PFSK-1 (cell line): ENCODE results near the gene LTBP1.

ENCODE experiments used
- FOXP2 ChIP-seq: optimal IDR thresholded peaks from 2 replicates; pipeline ENCODE3; 2011; ENCODE audit warnings: borderline replicate concordance, control low read depth, inconsistent platforms; ENCODE audit not compliant: insufficient read depth; ENCODE audit errors: extremely low read length, extremely low read depth
- POLR2AphosphoS5 ChIP-seq: IDR thresholded peaks from 2 replicates; pipeline ENCODE4 v1.6.1; 2012; ENCODE audit warnings: low read depth, mild to moderate bottlenecking, control low read depth, low read length, moderate library complexity
- SIN3A ChIP-seq: IDR thresholded peaks from 2 replicates; pipeline ENCODE4 v1.6.1; 2012; ENCODE audit warnings: mild to moderate bottlenecking, low read length, moderate library complexity, borderline replicate concordance; ENCODE audit not compliant: insufficient read depth
- TAF1 ChIP-seq: IDR thresholded peaks from 2 replicates; pipeline ENCODE4 v1.6.1; 2012; ENCODE audit warnings: low read length, control low read depth, borderline replicate concordance; ENCODE audit not compliant: insufficient read depth
- TF ChIP-seq, protein P1 (sequence below), 2 experiments: IDR thresholded peaks; 2 replicates each; pipeline versions ENCODE4 v1.6.1 to v1.8.0; 2011 to 2012; ENCODE audit warnings: low read depth in 2 of 2, low read length in 2 of 2, control low read depth in 1 of 2, inconsistent platforms in 1 of 2, mild to moderate bottlenecking in 1 of 2, moderate library complexity in 1 of 2; ENCODE audit not compliant: insufficient read depth in 1 of 2

The LTBP1 gene

DNA sequence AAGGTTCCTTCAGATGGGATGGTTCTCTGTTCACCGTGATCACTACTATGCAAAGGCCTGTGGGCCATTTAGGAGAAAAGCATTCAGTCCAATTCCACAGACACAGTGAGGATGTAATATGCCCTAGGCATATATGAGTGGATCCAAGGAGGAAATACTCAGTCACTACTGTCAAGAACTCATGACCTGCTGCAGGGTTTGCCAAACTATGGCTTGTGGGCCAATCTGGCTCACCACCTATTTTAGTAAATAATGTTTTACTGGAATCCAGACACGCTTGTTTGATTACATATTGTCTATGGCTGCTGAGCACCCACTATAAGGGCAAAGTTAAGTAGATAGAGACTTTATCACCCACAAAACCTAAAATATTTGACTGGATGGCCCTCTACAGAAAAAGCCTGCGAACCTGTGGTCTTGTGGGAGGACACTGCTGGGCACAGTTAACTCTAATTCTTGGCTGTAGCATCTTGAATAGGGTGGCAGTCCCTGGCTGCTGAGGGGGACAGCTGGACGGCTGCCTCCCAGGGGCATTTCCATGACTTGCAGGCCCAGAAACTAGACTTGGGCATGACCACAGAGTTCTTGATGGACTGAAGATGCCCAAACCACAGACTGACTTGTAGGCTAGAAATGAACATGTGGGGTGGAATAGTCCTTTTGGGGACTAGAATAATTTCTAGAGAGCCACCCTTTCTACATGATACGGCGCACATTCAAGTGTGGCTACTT, 20.6 kb upstream of the LTBP1 start:
- TF ChIP-seq, protein P1, sequence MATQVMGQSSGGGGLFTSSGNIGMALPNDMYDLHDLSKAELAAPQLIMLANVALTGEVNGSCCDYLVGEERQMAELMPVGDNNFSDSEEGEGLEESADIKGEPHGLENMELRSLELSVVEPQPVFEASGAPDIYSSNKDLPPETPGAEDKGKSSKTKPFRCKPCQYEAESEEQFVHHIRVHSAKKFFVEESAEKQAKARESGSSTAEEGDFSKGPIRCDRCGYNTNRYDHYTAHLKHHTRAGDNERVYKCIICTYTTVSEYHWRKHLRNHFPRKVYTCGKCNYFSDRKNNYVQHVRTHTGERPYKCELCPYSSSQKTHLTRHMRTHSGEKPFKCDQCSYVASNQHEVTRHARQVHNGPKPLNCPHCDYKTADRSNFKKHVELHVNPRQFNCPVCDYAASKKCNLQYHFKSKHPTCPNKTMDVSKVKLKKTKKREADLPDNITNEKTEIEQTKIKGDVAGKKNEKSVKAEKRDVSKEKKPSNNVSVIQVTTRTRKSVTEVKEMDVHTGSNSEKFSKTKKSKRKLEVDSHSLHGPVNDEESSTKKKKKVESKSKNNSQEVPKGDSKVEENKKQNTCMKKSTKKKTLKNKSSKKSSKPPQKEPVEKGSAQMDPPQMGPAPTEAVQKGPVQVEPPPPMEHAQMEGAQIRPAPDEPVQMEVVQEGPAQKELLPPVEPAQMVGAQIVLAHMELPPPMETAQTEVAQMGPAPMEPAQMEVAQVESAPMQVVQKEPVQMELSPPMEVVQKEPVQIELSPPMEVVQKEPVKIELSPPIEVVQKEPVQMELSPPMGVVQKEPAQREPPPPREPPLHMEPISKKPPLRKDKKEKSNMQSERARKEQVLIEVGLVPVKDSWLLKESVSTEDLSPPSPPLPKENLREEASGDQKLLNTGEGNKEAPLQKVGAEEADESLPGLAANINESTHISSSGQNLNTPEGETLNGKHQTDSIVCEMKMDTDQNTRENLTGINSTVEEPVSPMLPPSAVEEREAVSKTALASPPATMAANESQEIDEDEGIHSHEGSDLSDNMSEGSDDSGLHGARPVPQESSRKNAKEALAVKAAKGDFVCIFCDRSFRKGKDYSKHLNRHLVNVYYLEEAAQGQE (IDR thresholded peaks at IDR 0.05; ENCODE audit: insufficient read depth in 1 of 2, low read depth in 2 of 2, low read length in 2 of 2) = no peak
- TF ChIP-seq SIN3A = no peak
- no peak for TF ChIP-seq TAF1
- TF ChIP-seq POLR2AphosphoS5 = no peak
- TF ChIP-seq FOXP2 = no peak

DNA sequence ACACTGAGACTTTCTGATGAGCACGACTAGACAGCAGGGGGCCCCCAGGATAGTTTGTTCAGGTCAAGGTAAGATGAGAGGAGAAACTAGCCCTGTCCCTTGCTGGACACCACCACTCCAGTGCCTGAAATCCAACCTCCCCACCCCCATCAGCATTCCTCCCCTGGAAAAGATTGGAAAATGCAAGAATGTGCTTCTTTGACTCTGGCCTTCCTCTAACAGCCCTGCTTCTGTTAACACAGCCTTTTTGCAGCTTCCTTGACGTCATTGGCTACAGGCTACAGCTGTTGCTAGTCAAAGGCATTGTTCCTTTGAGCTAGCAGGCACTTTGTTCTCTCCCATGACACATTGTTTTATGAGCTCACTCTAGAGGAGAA, 20.1 kb upstream of the LTBP1 start:
- TF ChIP-seq SIN3A (no peak), POLR2AphosphoS5 (no peak), TAF1 (no peak), FOXP2 (no peak)
- TF ChIP-seq, protein P1 (IDR thresholded peaks at IDR 0.05; ENCODE audit: insufficient read depth in 1 of 2, low read depth in 2 of 2, low read length in 2 of 2) = no peak

DNA sequence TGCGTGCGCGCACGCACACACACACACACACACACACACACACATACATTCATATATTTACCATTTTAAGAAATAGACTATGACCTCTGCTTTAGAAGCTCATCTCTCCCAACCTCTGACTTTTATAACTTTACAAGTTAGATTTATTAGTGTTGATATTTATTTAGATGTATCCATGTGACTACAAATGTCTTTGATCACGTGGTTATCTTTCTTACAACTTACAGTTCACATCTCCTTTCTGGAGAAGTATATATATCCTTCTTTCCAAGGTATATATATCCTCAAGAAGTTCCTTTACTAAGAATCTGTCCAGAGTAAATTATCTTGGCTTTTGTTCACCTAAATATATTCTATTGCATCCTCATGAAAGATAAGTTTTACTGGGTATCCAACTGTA, 16.3 kb upstream of the LTBP1 start:
- TF ChIP-seq TAF1 = no peak
- TF ChIP-seq POLR2AphosphoS5 = no peak
- TF ChIP-seq SIN3A = no peak
- TF ChIP-seq, protein P1 (IDR thresholded peaks at IDR 0.05; ENCODE audit: insufficient read depth in 1 of 2, low read depth in 2 of 2, low read length in 2 of 2) = no peak
- no peak for TF ChIP-seq FOXP2

DNA sequence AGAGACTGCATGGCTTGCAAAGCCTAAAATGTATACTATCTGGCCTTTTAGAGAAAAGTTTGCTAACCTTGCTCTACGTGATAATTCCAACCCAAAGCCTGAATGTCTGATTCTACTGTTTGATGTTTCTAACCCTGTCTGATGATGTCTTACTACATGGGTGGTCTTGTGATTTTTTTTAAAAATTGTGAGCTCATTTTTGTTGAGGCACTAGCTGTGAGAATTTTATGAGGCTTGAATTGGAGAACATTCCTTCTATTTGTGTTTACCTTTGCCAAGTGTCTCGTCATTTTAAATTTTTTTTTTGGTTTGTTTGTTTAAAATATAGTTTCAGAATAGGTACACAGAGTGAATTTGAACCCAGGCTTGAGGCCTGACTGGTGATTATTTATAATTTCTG, 15.2 kb upstream of the LTBP1 start:
- TF ChIP-seq FOXP2 = no peak
- no peak for TF ChIP-seq SIN3A
- TF ChIP-seq POLR2AphosphoS5 = no peak
- TF ChIP-seq TAF1 = no peak
- TF ChIP-seq, protein P1 (IDR thresholded peaks at IDR 0.05; ENCODE audit: insufficient read depth in 1 of 2, low read depth in 2 of 2, low read length in 2 of 2) = no peak
